GM23338 (cell line): Measurements from ENCODE around the gene STEAP3. TPM values are rescaled to one million over a fixed set of nuclear protein-coding genes. Genes with fewer than 3 reads are reported as not detected.

Source experiments
- ATAC-seq: fragments of 200-7000 bp; cut with Tn5 transposase; 3 replicates; pipeline ENCODE4 v1.9.1; 2020
- DNase-seq: peaks from one replicate; pipeline ENCODE4 v3.0.0-alpha.2; 2015; ENCODE audit warnings: low spot score
- H2AFZ ChIP-seq: fragments of 200-600 bp; sonication (generic); 2 replicates; pipeline ENCODE4 v1.8.0; 2016; ENCODE audit warnings: antibody characterized with exemption, mild to moderate bottlenecking, moderate library complexity
- H3F3A ChIP-seq: fragments of 200-600 bp; sonication (generic); replicated peaks from 2 replicates; pipeline ENCODE4 v1.8.0; 2017; ENCODE audit warnings: antibody characterized with exemption, mixed run types, low read depth
- H3K27ac ChIP-seq: fragments of 200-600 bp; sonication (generic); 2 replicates; pipeline ENCODE4 v1.6.1; 2016; ENCODE audit warnings: low read depth
- H3K27me3 ChIP-seq: fragments of 200-600 bp; sonication (generic); 2 replicates; pipeline ENCODE4 v1.8.0; 2016; ENCODE audit warnings: mild to moderate bottlenecking, mixed run types, moderate library complexity; ENCODE audit not compliant: insufficient read depth
- H3K36me3 ChIP-seq: fragments of 200-600 bp; sonication (generic); 2 replicates; pipeline ENCODE4 v1.8.0; 2016; ENCODE audit warnings: mild to moderate bottlenecking; ENCODE audit not compliant: insufficient read depth
- H3K4me1 ChIP-seq: fragments of 200-600 bp; sonication (generic); 2 replicates; pipeline ENCODE4 v1.8.0; 2016; ENCODE audit warnings: mild to moderate bottlenecking, moderate library complexity; ENCODE audit not compliant: insufficient read depth
- H3K4me2 ChIP-seq: fragments of 200-600 bp; sonication (generic); 2 replicates; pipeline ENCODE4 v1.7.1; 2017; ENCODE audit warnings: mixed run types
- H3K4me3 ChIP-seq: fragments of 200-600 bp; sonication (generic); 2 replicates; pipeline ENCODE4 v1.6.1; 2016; ENCODE audit warnings: mixed run types
- H3K79me2 ChIP-seq: fragments of 200-600 bp; sonication (generic); replicated peaks from 2 replicates; pipeline ENCODE4 v1.8.0; 2017; ENCODE audit warnings: mild to moderate bottlenecking; ENCODE audit not compliant: insufficient read depth
- H3K9me2 ChIP-seq: fragments of 200-600 bp; sonication (generic); 2 replicates; pipeline ENCODE4 v1.8.0; 2017; ENCODE audit not compliant: insufficient read depth
- H4K20me1 ChIP-seq: fragments of 200-600 bp; sonication (generic); replicated peaks from 2 replicates; pipeline ENCODE4 v1.8.0; 2017; ENCODE audit warnings: mild to moderate bottlenecking; ENCODE audit not compliant: insufficient read depth
- H3K27ac Mint-ChIP-seq: 2 replicates; pipeline ENCODE4 v1.8.0; 2020; ENCODE audit warnings: inconsistent platforms, mild to moderate bottlenecking, moderate library complexity, mixed read lengths
- H3K27me3 Mint-ChIP-seq: 3 replicates; pipeline ENCODE4 v1.8.0; 2022; ENCODE audit warnings: low read depth, mild to moderate bottlenecking, moderate library complexity, mixed read lengths, inconsistent platforms; ENCODE audit not compliant: insufficient read depth, poor library complexity
- H3K36me3 Mint-ChIP-seq: 3 replicates; pipeline ENCODE4 v1.8.0; 2021; ENCODE audit warnings: low read depth, mild to moderate bottlenecking, inconsistent platforms, moderate library complexity, mixed read lengths
- H3K4me1 Mint-ChIP-seq: 3 replicates; pipeline ENCODE4 v1.8.0; 2020; ENCODE audit warnings: mild to moderate bottlenecking, inconsistent platforms, mixed read lengths
- H3K4me3 Mint-ChIP-seq: 3 replicates; pipeline ENCODE4 v1.8.0; 2021; ENCODE audit warnings: moderate library complexity, mild to moderate bottlenecking, inconsistent platforms, mixed read lengths
- H3K9me3 Mint-ChIP-seq: 3 replicates; pipeline ENCODE4 v1.8.0; 2020; ENCODE audit warnings: moderate library complexity, mild to moderate bottlenecking, inconsistent platforms, mixed read lengths
- CREB1 ChIP-seq: fragments of 250-450 bp; sonication (Bioruptor Pico); IDR thresholded peaks from 2 replicates; pipeline ENCODE4 v1.5.0; 2020; ENCODE audit warnings: low read depth, mild to moderate bottlenecking, moderate library complexity
- ETS1 ChIP-seq: IDR thresholded peaks from 2 replicates; pipeline ENCODE4 v1.6.1; 2016; ENCODE audit warnings: antibody characterized with exemption
- EZH2 ChIP-seq: fragments of 200-600 bp; sonication (generic); IDR thresholded peaks from one replicate; pipeline ENCODE4 v1.8.0; 2017; ENCODE audit warnings: antibody characterized with exemption, mild to moderate bottlenecking, low read depth; ENCODE audit not compliant: unreplicated experiment
- EZH2phosphoT487 ChIP-seq: fragments of 200-600 bp; sonication (generic); IDR thresholded peaks from one replicate; pipeline ENCODE4 v1.8.1; 2018; ENCODE audit warnings: antibody characterized with exemption; ENCODE audit not compliant: unreplicated experiment
- JUNB ChIP-seq: IDR thresholded peaks from one replicate; pipeline ENCODE4 v1.6.1; 2016; ENCODE audit warnings: antibody characterized with exemption; ENCODE audit not compliant: unreplicated experiment
- NANOG ChIP-seq: IDR thresholded peaks from 2 replicates; pipeline ENCODE4 v1.6.1; 2016; ENCODE audit warnings: antibody characterized with exemption, borderline replicate concordance
- POLR2AphosphoS5 ChIP-seq: IDR thresholded peaks from 2 replicates; pipeline ENCODE4 v1.6.1; 2016; ENCODE audit warnings: antibody characterized with exemption, low read depth
- REST ChIP-seq: IDR thresholded peaks from one replicate; pipeline ENCODE4 v1.6.1; 2018; ENCODE audit warnings: antibody characterized with exemption; ENCODE audit not compliant: unreplicated experiment
- STAT1 ChIP-seq: IDR thresholded peaks from one replicate; pipeline ENCODE4 v1.6.1; 2016; ENCODE audit warnings: antibody characterized with exemption; ENCODE audit not compliant: unreplicated experiment
- ZNF114 ChIP-seq: fragments of 250-450 bp; sonication (Bioruptor Pico); IDR thresholded peaks from 2 replicates; pipeline ENCODE4 v1.5.0; 2020; ENCODE audit warnings: mild to moderate bottlenecking, moderate library complexity
- ZNF331 ChIP-seq: fragments of 250-450 bp; sonication (Bioruptor Pico); IDR thresholded peaks from 2 replicates; pipeline ENCODE4 v1.5.0; 2020; ENCODE audit warnings: low read depth, mild to moderate bottlenecking, moderate library complexity
- polyA plus RNA-seq: library from polyadenylated mRNA; unstranded; fragments of >200 nt; fragmentation: Nextera tagmentation; extraction: Ambion mirVana; gene quantifications from 2 replicates; pipeline ENCODE4 v1.2.1, GENCODE V29; 2016
- total RNA-seq: library from RNA; depleted of rRNA; stranded (reverse); fragments of >200 nt; shearing (Covaris generic); gene quantifications from 2 replicates; pipeline ENCODE4 v1.2.3, GENCODE V29; 2014
- TF ChIP-seq, protein P1 (sequence below): fragments of 250-450 bp; sonication (Bioruptor Pico); IDR thresholded peaks from 2 replicates; pipeline ENCODE4 v1.5.0; 2020; ENCODE audit warnings: mild to moderate bottlenecking, moderate library complexity
- TF ChIP-seq, protein P2 (sequence below), 2 experiments: fragments of 200-600 bp in 1 of 2; sonication (generic) in 1 of 2; conservative IDR thresholded peaks; 2 replicates each; pipeline versions ENCODE4 v1.5.1 to v1.6.1; 2016 to 2017; ENCODE audit warnings: antibody characterized with exemption in 2 of 2, low read depth in 2 of 2, mild to moderate bottlenecking in 2 of 2, moderate library complexity in 1 of 2

STEAP3 gene
- total and polyA plus RNA-seq, 2 experiments from 2014 or later, result 8.6 to 27.3 TPM

GRCh38 chr2:119283873-119284331 is 60.3 kb downstream of the STEAP3 start:
- Mint-ChIP-seq H3K36me3 (no peaks in the 10 kb centered on the region), H3K27me3 (peaks cover 8% of the 10 kb centered on the region), H3K9me3 (no peaks in the 10 kb centered on the region), H3K27ac (no peak overlapping the region), H3K4me3 (no peak overlapping the region), H3K4me1 (no peaks in the 10 kb centered on the region; the same call in 2 of the 3 replicates)
- H3K36me3 ChIP-seq, result no peaks in the 10 kb centered on the region
- no peaks in the 10 kb centered on the region for H4K20me1 ChIP-seq
- DNase-seq, result no peak
- H3K79me2 ChIP-seq, result no peaks in the 10 kb centered on the region
- H3K4me3 ChIP-seq, result no peak overlapping the region
- no peak for ATAC-seq
- H3K27ac ChIP-seq, result no peak overlapping the region
- H3K4me2 ChIP-seq, result no peak overlapping the region
- no peak overlapping the region for H2AFZ ChIP-seq
- TF ChIP-seq, protein P1, sequence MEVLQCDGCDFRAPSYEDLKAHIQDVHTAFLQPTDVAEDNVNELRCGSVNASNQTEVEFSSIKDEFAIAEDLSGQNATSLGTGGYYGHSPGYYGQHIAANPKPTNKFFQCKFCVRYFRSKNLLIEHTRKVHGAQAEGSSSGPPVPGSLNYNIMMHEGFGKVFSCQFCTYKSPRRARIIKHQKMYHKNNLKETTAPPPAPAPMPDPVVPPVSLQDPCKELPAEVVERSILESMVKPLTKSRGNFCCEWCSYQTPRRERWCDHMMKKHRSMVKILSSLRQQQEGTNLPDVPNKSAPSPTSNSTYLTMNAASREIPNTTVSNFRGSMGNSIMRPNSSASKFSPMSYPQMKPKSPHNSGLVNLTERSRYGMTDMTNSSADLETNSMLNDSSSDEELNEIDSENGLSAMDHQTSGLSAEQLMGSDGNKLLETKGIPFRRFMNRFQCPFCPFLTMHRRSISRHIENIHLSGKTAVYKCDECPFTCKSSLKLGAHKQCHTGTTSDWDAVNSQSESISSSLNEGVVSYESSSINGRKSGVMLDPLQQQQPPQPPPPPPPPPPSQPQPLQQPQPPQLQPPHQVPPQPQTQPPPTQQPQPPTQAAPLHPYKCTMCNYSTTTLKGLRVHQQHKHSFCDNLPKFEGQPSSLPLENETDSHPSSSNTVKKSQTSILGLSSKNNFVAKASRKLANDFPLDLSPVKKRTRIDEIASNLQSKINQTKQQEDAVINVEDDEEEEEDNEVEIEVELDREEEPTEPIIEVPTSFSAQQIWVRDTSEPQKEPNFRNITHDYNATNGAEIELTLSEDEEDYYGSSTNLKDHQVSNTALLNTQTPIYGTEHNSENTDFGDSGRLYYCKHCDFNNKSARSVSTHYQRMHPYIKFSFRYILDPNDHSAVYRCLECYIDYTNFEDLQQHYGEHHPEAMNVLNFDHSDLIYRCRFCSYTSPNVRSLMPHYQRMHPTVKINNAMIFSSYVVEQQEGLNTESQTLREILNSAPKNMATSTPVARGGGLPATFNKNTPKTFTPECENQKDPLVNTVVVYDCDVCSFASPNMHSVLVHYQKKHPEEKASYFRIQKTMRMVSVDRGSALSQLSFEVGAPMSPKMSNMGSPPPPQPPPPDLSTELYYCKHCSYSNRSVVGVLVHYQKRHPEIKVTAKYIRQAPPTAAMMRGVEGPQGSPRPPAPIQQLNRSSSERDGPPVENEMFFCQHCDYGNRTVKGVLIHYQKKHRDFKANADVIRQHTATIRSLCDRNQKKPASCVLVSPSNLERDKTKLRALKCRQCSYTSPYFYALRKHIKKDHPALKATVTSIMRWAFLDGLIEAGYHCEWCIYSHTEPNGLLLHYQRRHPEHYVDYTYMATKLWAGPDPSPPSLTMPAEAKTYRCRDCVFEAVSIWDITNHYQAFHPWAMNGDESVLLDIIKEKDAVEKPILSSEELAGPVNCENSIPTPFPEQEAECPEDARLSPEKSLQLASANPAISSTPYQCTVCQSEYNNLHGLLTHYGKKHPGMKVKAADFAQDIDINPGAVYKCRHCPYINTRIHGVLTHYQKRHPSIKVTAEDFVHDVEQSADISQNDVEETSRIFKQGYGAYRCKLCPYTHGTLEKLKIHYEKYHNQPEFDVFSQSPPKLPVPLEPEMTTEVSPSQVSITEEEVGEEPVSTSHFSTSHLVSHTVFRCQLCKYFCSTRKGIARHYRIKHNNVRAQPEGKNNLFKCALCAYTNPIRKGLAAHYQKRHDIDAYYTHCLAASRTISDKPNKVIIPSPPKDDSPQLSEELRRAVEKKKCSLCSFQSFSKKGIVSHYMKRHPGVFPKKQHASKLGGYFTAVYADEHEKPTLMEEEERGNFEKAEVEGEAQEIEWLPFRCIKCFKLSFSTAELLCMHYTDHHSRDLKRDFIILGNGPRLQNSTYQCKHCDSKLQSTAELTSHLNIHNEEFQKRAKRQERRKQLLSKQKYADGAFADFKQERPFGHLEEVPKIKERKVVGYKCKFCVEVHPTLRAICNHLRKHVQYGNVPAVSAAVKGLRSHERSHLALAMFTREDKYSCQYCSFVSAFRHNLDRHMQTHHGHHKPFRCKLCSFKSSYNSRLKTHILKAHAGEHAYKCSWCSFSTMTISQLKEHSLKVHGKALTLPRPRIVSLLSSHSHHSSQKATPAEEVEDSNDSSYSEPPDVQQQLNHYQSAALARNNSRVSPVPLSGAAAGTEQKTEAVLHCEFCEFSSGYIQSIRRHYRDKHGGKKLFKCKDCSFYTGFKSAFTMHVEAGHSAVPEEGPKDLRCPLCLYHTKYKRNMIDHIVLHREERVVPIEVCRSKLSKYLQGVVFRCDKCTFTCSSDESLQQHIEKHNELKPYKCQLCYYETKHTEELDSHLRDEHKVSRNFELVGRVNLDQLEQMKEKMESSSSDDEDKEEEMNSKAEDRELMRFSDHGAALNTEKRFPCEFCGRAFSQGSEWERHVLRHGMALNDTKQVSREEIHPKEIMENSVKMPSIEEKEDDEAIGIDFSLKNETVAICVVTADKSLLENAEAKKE (CRISPR knock-in tag), result no peak
- TF ChIP-seq STAT1 (no peak), JUNB (no peak), ZNF331 (CRISPR knock-in tag) (no peak), NANOG (no peak), CREB1 (CRISPR knock-in tag) (no peak), ZNF114 (no peak), EZH2 (no peak), POLR2AphosphoS5 (no peak), REST (no peak), ETS1 (no peak), EZH2phosphoT487 (no peak)
- TF ChIP-seq, protein P2, sequence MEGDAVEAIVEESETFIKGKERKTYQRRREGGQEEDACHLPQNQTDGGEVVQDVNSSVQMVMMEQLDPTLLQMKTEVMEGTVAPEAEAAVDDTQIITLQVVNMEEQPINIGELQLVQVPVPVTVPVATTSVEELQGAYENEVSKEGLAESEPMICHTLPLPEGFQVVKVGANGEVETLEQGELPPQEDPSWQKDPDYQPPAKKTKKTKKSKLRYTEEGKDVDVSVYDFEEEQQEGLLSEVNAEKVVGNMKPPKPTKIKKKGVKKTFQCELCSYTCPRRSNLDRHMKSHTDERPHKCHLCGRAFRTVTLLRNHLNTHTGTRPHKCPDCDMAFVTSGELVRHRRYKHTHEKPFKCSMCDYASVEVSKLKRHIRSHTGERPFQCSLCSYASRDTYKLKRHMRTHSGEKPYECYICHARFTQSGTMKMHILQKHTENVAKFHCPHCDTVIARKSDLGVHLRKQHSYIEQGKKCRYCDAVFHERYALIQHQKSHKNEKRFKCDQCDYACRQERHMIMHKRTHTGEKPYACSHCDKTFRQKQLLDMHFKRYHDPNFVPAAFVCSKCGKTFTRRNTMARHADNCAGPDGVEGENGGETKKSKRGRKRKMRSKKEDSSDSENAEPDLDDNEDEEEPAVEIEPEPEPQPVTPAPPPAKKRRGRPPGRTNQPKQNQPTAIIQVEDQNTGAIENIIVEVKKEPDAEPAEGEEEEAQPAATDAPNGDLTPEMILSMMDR (conservative IDR thresholded peaks at IDR 0.05; ENCODE audit: low read depth in 2 of 2), result no peak
- no peaks in the 10 kb centered on the region for H3K27me3 ChIP-seq
- H3F3A ChIP-seq, result no peaks in the 10 kb centered on the region
- no peaks in the 10 kb centered on the region for H3K9me2 ChIP-seq
- H3K4me1 ChIP-seq, result no peaks in the 10 kb centered on the region
